Stimulated activated CD8-positive, alpha-beta memory T cell treated with anti-CD3 and anti-CD28 coated beads, Interleukin-7, amount 100 ng/mL, for 4 hours (primary cell): ENCODE data around the gene AKAP10.
"Not testable (repeated sequence)": the region's sequence is repeated elsewhere in the genome, so short reads cannot be mapped to it uniquely, and the experiment has no call there.

Experiments used
- DNase-seq, 2 donors: peaks; one replicate each; pipeline ENCODE4 v3.0.0-alpha.2; 2020; ENCODE audit warnings: low read depth in 2 of 2

AKAP10 gene

GRCh38 chr17:19867329-19868078 is 110.1 kb downstream of the AKAP10 start, which contains the start of gene ULK2:
Gene ULK2 (minus strand): TSS chr17:19867936. CDS start chr17:19867417, 519 bp downstream.
- peak in 1 of 2 donors; percentile 41 for DNase-seq

DNA sequence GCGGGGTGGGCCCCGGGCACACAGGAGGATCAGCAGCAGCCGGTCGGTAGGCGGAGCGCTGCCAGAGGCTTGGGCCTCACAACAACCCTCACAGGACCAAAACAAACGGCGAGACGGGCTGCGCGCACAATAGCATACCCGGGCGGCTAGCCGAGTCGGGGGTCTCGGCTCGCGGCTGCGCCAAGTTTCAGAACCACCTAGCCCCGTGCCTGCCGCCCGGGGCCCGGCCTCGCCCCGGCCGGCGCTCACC is 110.6 kb downstream of the AKAP10 start:
- DNase-seq: peak in 1 of 2 donors; percentile 35

DNA sequence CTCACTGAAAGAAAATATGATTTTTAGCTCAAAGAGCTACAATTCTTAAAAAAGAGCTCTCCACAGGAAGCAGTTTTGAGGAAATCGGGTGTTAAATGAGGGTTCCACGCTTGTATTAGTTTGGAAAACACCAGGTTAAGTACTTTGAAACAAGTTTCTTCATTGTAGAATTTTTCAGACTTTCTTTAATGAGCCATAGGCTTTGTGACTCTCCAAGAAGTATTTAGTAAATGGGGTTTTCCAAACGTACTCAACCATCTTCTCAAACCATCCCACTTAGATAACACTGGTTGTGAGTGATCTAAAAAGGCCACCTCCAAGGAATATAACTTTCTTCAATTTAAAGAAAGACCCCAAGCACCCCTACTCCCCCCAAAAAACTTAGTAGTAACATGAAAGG is 112.6 kb downstream of the AKAP10 start:
- DNase-seq: no peak

GRCh38 chr17:19860647-19861177 is 116.9 kb downstream of the AKAP10 start:
- not testable (repeated sequence) for DNase-seq

GRCh38 chr17:19857640-19858039 is 120.0 kb downstream of the AKAP10 start:
- no peak for DNase-seq
